ENCODE data around the gene NOTCH2.

Gene NOTCH2

DNA sequence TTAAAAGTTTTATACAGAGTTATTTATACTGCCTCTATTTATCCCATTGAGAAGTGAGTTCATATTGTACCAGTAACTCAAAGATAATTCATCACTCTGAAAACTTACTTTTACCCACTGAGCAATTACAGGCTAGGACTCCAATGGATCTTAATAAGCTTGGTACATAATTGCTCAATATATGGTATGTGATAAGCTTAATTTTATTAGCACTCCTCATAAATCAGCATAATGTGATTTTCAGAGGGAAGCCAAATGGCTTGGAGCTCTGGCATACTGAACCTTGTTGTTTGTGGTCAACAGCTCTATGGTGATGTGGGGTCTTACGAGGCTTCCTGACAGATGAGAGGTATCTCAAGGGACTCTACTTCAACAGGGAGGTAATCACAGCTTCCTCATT lies 199.5 kb downstream of the NOTCH2 start:
- no peak for DNase-seq

DNA sequence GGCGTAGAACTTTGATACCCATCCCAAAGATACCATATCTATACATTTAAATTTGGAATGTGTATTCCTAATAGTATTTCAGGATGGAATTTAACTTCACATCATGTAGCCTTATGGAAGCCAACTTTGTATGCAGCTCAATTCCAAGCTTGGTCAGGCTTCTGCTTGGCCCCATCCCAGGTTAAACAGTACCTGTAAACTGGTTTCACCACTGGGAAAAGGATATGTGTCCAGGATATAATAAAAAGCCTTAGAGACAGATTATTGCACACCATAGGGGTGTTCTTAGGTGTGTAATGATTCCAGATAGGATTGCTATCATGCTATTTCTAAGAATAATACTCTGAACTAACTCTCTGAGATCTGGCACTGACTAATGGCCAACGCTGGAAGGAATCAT lies 201.3 kb downstream of the NOTCH2 start:
- no peak for DNase-seq

DNA sequence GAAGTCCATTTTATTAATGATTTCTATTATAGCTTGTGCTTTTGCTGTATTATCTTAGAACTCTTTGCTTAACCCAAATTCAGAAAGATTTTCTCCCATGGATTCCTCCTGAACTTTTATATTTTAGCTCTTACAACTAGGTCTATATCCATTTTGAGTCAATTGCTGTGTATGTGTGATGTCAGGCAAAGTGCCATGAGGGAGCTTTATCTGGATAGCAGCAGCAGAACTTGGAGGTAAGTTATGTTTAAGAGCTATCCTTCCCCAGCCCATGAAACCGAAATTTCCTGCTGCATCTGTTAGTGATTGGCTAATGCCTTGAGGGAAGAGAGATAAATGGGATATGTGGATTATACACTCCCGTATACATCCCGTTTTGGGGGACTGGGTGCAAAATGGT lies 203.0 kb downstream of the NOTCH2 start:
- DNase-seq: no peak

DNA sequence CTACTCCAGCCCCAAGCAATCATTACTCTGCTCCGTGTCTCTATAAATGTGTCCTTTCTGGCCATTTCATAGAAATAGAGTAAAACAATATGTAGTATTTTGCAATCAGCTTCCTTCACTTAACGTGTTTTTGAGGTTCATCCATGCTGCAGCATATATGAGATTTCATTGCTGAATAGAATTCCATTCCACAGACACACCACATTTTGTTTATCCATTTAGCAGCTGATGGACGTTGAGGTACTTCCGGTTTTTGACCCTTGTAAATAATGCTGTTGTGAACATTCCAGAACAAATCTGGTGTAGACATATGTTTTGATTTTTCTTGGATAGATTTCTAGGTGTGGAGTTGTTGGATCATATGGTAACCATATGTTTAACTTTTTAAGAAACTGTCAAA lies 203.8 kb downstream of the NOTCH2 start:
- DNase-seq: no peak

DNA sequence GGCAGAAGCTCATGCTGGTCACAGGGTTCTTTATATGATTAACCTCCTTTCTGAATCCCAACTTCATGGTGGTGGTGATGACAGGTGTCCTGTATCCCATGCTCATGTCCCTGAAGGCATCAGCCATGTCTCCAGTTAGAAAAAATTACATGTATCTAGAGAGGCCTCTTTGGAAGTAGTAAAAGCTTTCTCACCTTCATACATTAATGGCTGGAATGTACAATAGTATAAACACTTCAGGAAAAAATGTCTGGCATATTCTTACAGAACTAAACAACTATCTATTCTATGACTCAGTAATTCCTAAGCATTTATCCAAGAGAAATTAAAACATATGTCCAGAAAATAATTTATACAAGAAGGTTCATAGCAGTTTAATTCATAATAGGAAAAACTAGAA lies 207.2 kb downstream of the NOTCH2 start:
- no peak for DNase-seq

Data from NCI-H2081 treated with DMSO at 0.1 percent for 48 hours (cell line).